Epithelial cell of esophagus (primary cell): ENCODE results near the gene S100G.

ENCODE experiments used
- DNase-seq: peaks from one replicate; pipeline ENCODE4 v3.0.0; 2010; ENCODE audit warnings: low read depth
- H3K4me3 ChIP-seq: 2 replicates; pipeline ENCODE4 v1.5.1; 2011; ENCODE audit warnings: mild to moderate bottlenecking, low read length, control low read depth
- CTCF ChIP-seq: IDR thresholded peaks from 2 replicates; pipeline ENCODE4 v1.5.1; 2011; ENCODE audit warnings: low read depth, mild to moderate bottlenecking, low read length, control low read depth, inconsistent platforms; ENCODE audit not compliant: insufficient read depth; ENCODE audit errors: missing control alignments

The S100G gene

GRCh38 chrX:16662402-16662801, 12.4 kb downstream of the S100G start:
- no peak for TF ChIP-seq CTCF
- no peak overlapping the region for H3K4me3 ChIP-seq

GRCh38 chrX:16664074-16664473, 14.1 kb downstream of the S100G start:
- TF ChIP-seq CTCF, result no peak
- H3K4me3 ChIP-seq, result no peak overlapping the region
- DNase-seq, result no peak

More at GRCh38 chrX:16662402-16662801, 12.4 kb downstream of the S100G start:
- no peak for DNase-seq

- no peak for TF ChIP-seq CTCF
- no peak overlapping the region for H3K4me3 ChIP-seq
- peak; percentile 1 for DNase-seq
Observed at GRCh38 chrX:16664626-16665025, 14.7 kb downstream of the S100G start.

- TF ChIP-seq CTCF, result no peak
- peak; percentile 0 for DNase-seq
- no peak overlapping the region for H3K4me3 ChIP-seq
Observed at GRCh38 chrX:16665089-16665488, 15.1 kb downstream of the S100G start.

GRCh38 chrX:16666541-16666940, 16.6 kb downstream of the S100G start:
- no peak for DNase-seq
- no peak for TF ChIP-seq CTCF
- no peak overlapping the region for H3K4me3 ChIP-seq

GRCh38 chrX:16671005-16671404, 21.0 kb downstream of the S100G start:
- peak; percentile 33 for TF ChIP-seq CTCF
- H3K4me3 ChIP-seq, result no peak overlapping the region
- DNase-seq, result peak; percentile 46

- no peak for TF ChIP-seq CTCF
- DNase-seq, result no peak
- H3K4me3 ChIP-seq, result no peak overlapping the region
Observed at GRCh38 chrX:16678689-16679088, 28.7 kb downstream of the S100G start.
